Neural cell (in vitro differentiated cells): ENCODE results near the gene AMPH. TPM values are rescaled to one million over a fixed set of nuclear protein-coding genes. Genes with fewer than 3 reads are reported as not detected.

Experiments
- H2AFZ ChIP-seq: fragments of 200-600, 300-800 bp; sonication (generic), shearing (Covaris generic); 2 replicates; pipeline ENCODE4 v1.6.0; 2014; ENCODE audit warnings: low read depth, mild to moderate bottlenecking, antibody characterized with exemption, low read length, moderate library complexity
- H3F3A ChIP-seq: fragments of 200-600 bp; shearing (Covaris generic); 2 replicates; pipeline ENCODE4 v1.6.1; 2016; ENCODE audit warnings: mild to moderate bottlenecking, moderate library complexity, mixed read lengths, antibody characterized with exemption, low read length; ENCODE audit not compliant: insufficient read depth, poor library complexity, severe bottlenecking
- H3K27ac ChIP-seq: fragments of 200-600, 300-800 bp; sonication (generic), shearing (Covaris generic); 2 replicates; pipeline ENCODE4 v1.5.1; 2014; ENCODE audit warnings: mild to moderate bottlenecking, low read length, moderate library complexity
- H3K27me3 ChIP-seq: fragments of 300-800, 200-600 bp; sonication (generic), shearing (Covaris generic); 2 replicates; pipeline ENCODE4 v1.6.0; 2014; ENCODE audit warnings: mild to moderate bottlenecking, low read depth, low read length, moderate library complexity; ENCODE audit not compliant: insufficient read depth
- H3K36me3 ChIP-seq: fragments of 300-800, 200-600 bp; sonication (generic), shearing (Covaris generic); 2 replicates; pipeline ENCODE4 v1.5.1; 2014; ENCODE audit warnings: mild to moderate bottlenecking, antibody characterized with exemption, low read length, moderate library complexity; ENCODE audit not compliant: insufficient read depth
- H3K4me2 ChIP-seq: fragments of 300-800, 200-600 bp; sonication (generic), shearing (Covaris generic); 2 replicates; pipeline ENCODE4 v1.6.0; 2014; ENCODE audit warnings: mild to moderate bottlenecking, low read length
- H3K4me3 ChIP-seq: fragments of 300-800, 200-600 bp; sonication (generic), shearing (Covaris generic); 2 replicates; pipeline ENCODE4 v1.5.1; 2014; ENCODE audit warnings: mild to moderate bottlenecking, low read length, moderate library complexity
- H3K79me2 ChIP-seq: fragments of 200-600 bp; shearing (Covaris generic); replicated peaks from 2 replicates; pipeline ENCODE4 v1.6.0; 2014; ENCODE audit warnings: mild to moderate bottlenecking, low read length, moderate library complexity; ENCODE audit not compliant: insufficient read depth
- H3K9ac ChIP-seq: fragments of 300-800, 200-600 bp; sonication (generic), shearing (Covaris generic); 2 replicates; pipeline ENCODE4 v1.6.1; 2016; ENCODE audit warnings: mild to moderate bottlenecking, low read length, mixed read lengths
- H3K9me2 ChIP-seq: fragments of 200-600 bp; shearing (Covaris generic); 2 replicates; pipeline ENCODE4 v1.6.1; 2016; ENCODE audit warnings: mild to moderate bottlenecking, low read length, mixed read lengths; ENCODE audit not compliant: insufficient read depth
- H3K9me3 ChIP-seq: fragments of 200-600, 300-800 bp; sonication (generic), shearing (Covaris generic); 2 replicates; pipeline ENCODE4 v1.6.1; 2016; ENCODE audit warnings: mild to moderate bottlenecking, mixed run types, low read length, moderate library complexity, mixed read lengths
- H4K20me1 ChIP-seq: fragments of 200-600 bp; shearing (Covaris generic); 2 replicates; pipeline ENCODE4 v1.6.1; 2016; ENCODE audit warnings: mild to moderate bottlenecking, mixed run types; ENCODE audit not compliant: insufficient read depth
- EP300 ChIP-seq: fragments of 450-650 bp; conservative IDR thresholded peaks from 2 replicates; pipeline ENCODE4 v1.6.1; 2014; ENCODE audit warnings: antibody characterized with exemption, mild to moderate bottlenecking, moderate library complexity; ENCODE audit not compliant: poor library complexity, severe bottlenecking
- EZH2 ChIP-seq: fragments of 200-600, 300-800 bp; shearing (Covaris generic), sonication (generic); IDR thresholded peaks from 2 replicates; pipeline ENCODE4 v1.6.1; 2014; ENCODE audit warnings: antibody characterized with exemption, low read length, borderline replicate concordance, mild to moderate bottlenecking; ENCODE audit not compliant: insufficient read depth, poor library complexity, severe bottlenecking
- MXI1 ChIP-seq: fragments of 450-650 bp; conservative IDR thresholded peaks from 2 replicates; pipeline ENCODE4 v1.6.1; 2014; ENCODE audit warnings: antibody characterized with exemption, mild to moderate bottlenecking; ENCODE audit not compliant: poor library complexity, severe bottlenecking
- POLR2AphosphoS5 ChIP-seq: IDR thresholded peaks from 2 replicates; pipeline ENCODE4 v1.6.1; 2012
- RAD21 ChIP-seq: fragments of 450-650 bp; conservative IDR thresholded peaks from 2 replicates; pipeline ENCODE4 v1.6.1; 2014; ENCODE audit warnings: antibody characterized with exemption, mild to moderate bottlenecking, moderate library complexity
- SMC3 ChIP-seq: fragments of 450-650 bp; conservative IDR thresholded peaks from 2 replicates; pipeline ENCODE4 v1.6.1; 2014; ENCODE audit warnings: antibody characterized with exemption, mild to moderate bottlenecking, moderate library complexity; ENCODE audit not compliant: poor library complexity
- TAF1 ChIP-seq: IDR thresholded peaks from 2 replicates; pipeline ENCODE4 v1.6.1; 2012; ENCODE audit warnings: low read depth
- polyA plus RNA-seq: library from polyadenylated mRNA; depleted of rRNA; stranded (reverse); fragments of >200 nt; gene quantifications from 2 replicates; pipeline ENCODE4 v1.2.3, GENCODE V29; 2014
- TF ChIP-seq, protein P1 (sequence below): fragments of 450-650 bp; IDR thresholded peaks from 2 replicates; pipeline ENCODE4 v1.5.1; 2014; ENCODE audit warnings: antibody characterized with exemption, mild to moderate bottlenecking, moderate library complexity; ENCODE audit not compliant: poor library complexity, severe bottlenecking
- TF ChIP-seq, protein P2 (sequence below): IDR thresholded peaks from 2 replicates; pipeline ENCODE4 v1.6.1; 2012; ENCODE audit warnings: borderline replicate concordance

The AMPH gene
- polyA plus RNA-seq, 1 donor from 2014 or later = 33.7 TPM

DNA sequence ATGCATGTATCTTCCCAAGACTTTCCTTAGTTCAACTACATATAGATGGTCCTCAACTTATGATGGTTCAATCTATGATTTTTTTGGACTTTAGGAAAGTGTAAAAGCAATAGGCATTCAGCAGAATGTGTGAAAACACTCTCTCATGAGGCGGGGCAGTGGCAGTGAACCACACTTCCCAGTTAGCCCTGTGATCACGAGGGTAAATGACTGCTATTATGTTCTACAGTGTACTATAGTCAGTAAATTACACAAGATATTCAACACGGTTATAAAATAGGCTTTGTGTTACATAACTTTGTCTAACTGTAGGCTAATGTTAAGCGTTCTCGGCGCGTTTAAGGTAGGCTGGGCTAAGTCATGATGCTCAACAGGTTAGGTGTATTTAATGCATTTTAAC, 169.3 kb downstream of the AMPH start:
- no peaks in the 10 kb centered on the region for H3K36me3 ChIP-seq
- no peak for TF ChIP-seq RAD21
- TF ChIP-seq, protein P1, sequence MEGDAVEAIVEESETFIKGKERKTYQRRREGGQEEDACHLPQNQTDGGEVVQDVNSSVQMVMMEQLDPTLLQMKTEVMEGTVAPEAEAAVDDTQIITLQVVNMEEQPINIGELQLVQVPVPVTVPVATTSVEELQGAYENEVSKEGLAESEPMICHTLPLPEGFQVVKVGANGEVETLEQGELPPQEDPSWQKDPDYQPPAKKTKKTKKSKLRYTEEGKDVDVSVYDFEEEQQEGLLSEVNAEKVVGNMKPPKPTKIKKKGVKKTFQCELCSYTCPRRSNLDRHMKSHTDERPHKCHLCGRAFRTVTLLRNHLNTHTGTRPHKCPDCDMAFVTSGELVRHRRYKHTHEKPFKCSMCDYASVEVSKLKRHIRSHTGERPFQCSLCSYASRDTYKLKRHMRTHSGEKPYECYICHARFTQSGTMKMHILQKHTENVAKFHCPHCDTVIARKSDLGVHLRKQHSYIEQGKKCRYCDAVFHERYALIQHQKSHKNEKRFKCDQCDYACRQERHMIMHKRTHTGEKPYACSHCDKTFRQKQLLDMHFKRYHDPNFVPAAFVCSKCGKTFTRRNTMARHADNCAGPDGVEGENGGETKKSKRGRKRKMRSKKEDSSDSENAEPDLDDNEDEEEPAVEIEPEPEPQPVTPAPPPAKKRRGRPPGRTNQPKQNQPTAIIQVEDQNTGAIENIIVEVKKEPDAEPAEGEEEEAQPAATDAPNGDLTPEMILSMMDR = no peak
- TF ChIP-seq POLR2AphosphoS5 = no peak
- TF ChIP-seq, protein P2, sequence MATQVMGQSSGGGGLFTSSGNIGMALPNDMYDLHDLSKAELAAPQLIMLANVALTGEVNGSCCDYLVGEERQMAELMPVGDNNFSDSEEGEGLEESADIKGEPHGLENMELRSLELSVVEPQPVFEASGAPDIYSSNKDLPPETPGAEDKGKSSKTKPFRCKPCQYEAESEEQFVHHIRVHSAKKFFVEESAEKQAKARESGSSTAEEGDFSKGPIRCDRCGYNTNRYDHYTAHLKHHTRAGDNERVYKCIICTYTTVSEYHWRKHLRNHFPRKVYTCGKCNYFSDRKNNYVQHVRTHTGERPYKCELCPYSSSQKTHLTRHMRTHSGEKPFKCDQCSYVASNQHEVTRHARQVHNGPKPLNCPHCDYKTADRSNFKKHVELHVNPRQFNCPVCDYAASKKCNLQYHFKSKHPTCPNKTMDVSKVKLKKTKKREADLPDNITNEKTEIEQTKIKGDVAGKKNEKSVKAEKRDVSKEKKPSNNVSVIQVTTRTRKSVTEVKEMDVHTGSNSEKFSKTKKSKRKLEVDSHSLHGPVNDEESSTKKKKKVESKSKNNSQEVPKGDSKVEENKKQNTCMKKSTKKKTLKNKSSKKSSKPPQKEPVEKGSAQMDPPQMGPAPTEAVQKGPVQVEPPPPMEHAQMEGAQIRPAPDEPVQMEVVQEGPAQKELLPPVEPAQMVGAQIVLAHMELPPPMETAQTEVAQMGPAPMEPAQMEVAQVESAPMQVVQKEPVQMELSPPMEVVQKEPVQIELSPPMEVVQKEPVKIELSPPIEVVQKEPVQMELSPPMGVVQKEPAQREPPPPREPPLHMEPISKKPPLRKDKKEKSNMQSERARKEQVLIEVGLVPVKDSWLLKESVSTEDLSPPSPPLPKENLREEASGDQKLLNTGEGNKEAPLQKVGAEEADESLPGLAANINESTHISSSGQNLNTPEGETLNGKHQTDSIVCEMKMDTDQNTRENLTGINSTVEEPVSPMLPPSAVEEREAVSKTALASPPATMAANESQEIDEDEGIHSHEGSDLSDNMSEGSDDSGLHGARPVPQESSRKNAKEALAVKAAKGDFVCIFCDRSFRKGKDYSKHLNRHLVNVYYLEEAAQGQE = no peak
- TF ChIP-seq TAF1 = no peak
- TF ChIP-seq SMC3 = no peak
- TF ChIP-seq MXI1 = no peak
- TF ChIP-seq EZH2 = no peak
- no peak for TF ChIP-seq EP300
- H2AFZ ChIP-seq = no peak overlapping the region
- H3F3A ChIP-seq = no peaks in the 10 kb centered on the region
- H3K9me3 ChIP-seq = no peaks in the 10 kb centered on the region
- no peaks in the 10 kb centered on the region for H3K79me2 ChIP-seq
- no peaks in the 10 kb centered on the region for H3K9me2 ChIP-seq
- no peaks in the 10 kb centered on the region for H4K20me1 ChIP-seq
- no peak overlapping the region for H3K27ac ChIP-seq
- H3K4me3 ChIP-seq = no peak overlapping the region
- no peaks in the 10 kb centered on the region for H3K27me3 ChIP-seq
- H3K9ac ChIP-seq = no peak overlapping the region
- H3K4me2 ChIP-seq = no peak overlapping the region

DNA sequence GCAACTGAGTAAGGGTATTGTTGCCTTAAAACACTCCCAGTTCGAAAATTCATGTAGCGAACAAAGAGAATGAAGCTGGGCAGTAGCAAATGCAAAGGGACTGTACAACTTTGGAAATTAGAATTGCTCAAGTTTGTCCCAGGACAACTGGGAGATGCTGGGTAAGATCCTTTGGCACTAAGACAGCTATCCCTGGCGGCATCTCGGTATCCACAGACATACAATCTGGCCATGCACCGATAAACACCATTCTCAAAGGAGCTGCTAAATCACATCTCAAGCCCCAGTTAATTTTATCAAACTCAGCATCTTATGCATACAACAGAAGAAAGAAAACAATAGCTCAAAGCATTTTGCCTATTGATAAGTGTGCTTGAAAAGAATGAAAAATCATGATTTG, 177.3 kb downstream of the AMPH start:
- Histone ChIP-seq H3K36me3 (no peaks in the 10 kb centered on the region), H3K4me2 (no peak overlapping the region), H3K4me3 (no peak overlapping the region), H3K27ac (no peak overlapping the region), H3F3A (no peaks in the 10 kb centered on the region), H2AFZ (no peak overlapping the region), H3K9me2 (no peaks in the 10 kb centered on the region), H3K9me3 (no peaks in the 10 kb centered on the region), H3K9ac (no peak overlapping the region), H3K27me3 (no peaks in the 10 kb centered on the region), H3K79me2 (no peaks in the 10 kb centered on the region), H4K20me1 (no peaks in the 10 kb centered on the region)
- TF ChIP-seq RAD21 (no peak), POLR2AphosphoS5 (no peak), SMC3 (no peak), TAF1 (no peak), EZH2 (no peak), MXI1 (no peak), EP300 (no peak)
- TF ChIP-seq, protein P2 = no peak
- TF ChIP-seq, protein P1 = no peak
